Neural cell (in vitro differentiated cells): ENCODE data around the gene PLEKHG5. TPM values are rescaled to one million over a fixed set of nuclear protein-coding genes. Genes with fewer than 3 reads are reported as not detected.

ENCODE experiments used
- H2AFZ ChIP-seq: fragments of 200-600, 300-800 bp; sonication (generic), shearing (Covaris generic); 2 replicates; pipeline ENCODE4 v1.6.0; 2014; ENCODE audit warnings: low read depth, mild to moderate bottlenecking, antibody characterized with exemption, low read length, moderate library complexity
- H3F3A ChIP-seq: fragments of 200-600 bp; shearing (Covaris generic); 2 replicates; pipeline ENCODE4 v1.6.1; 2016; ENCODE audit warnings: mild to moderate bottlenecking, moderate library complexity, mixed read lengths, antibody characterized with exemption, low read length; ENCODE audit not compliant: insufficient read depth, poor library complexity, severe bottlenecking
- H3K27ac ChIP-seq: fragments of 200-600, 300-800 bp; sonication (generic), shearing (Covaris generic); 2 replicates; pipeline ENCODE4 v1.5.1; 2014; ENCODE audit warnings: mild to moderate bottlenecking, low read length, moderate library complexity
- H3K27me3 ChIP-seq: fragments of 300-800, 200-600 bp; sonication (generic), shearing (Covaris generic); 2 replicates; pipeline ENCODE4 v1.6.0; 2014; ENCODE audit warnings: mild to moderate bottlenecking, low read depth, low read length, moderate library complexity; ENCODE audit not compliant: insufficient read depth
- H3K36me3 ChIP-seq: fragments of 300-800, 200-600 bp; sonication (generic), shearing (Covaris generic); 2 replicates; pipeline ENCODE4 v1.5.1; 2014; ENCODE audit warnings: mild to moderate bottlenecking, antibody characterized with exemption, low read length, moderate library complexity; ENCODE audit not compliant: insufficient read depth
- H3K4me2 ChIP-seq: fragments of 300-800, 200-600 bp; sonication (generic), shearing (Covaris generic); 2 replicates; pipeline ENCODE4 v1.6.0; 2014; ENCODE audit warnings: mild to moderate bottlenecking, low read length
- H3K4me3 ChIP-seq: fragments of 300-800, 200-600 bp; sonication (generic), shearing (Covaris generic); 2 replicates; pipeline ENCODE4 v1.5.1; 2014; ENCODE audit warnings: mild to moderate bottlenecking, low read length, moderate library complexity
- H3K79me2 ChIP-seq: fragments of 200-600 bp; shearing (Covaris generic); replicated peaks from 2 replicates; pipeline ENCODE4 v1.6.0; 2014; ENCODE audit warnings: mild to moderate bottlenecking, low read length, moderate library complexity; ENCODE audit not compliant: insufficient read depth
- H3K9ac ChIP-seq: fragments of 300-800, 200-600 bp; sonication (generic), shearing (Covaris generic); 2 replicates; pipeline ENCODE4 v1.6.1; 2016; ENCODE audit warnings: mild to moderate bottlenecking, low read length, mixed read lengths
- H3K9me2 ChIP-seq: fragments of 200-600 bp; shearing (Covaris generic); 2 replicates; pipeline ENCODE4 v1.6.1; 2016; ENCODE audit warnings: mild to moderate bottlenecking, low read length, mixed read lengths; ENCODE audit not compliant: insufficient read depth
- H3K9me3 ChIP-seq: fragments of 200-600, 300-800 bp; sonication (generic), shearing (Covaris generic); 2 replicates; pipeline ENCODE4 v1.6.1; 2016; ENCODE audit warnings: mild to moderate bottlenecking, mixed run types, low read length, moderate library complexity, mixed read lengths
- H4K20me1 ChIP-seq: fragments of 200-600 bp; shearing (Covaris generic); 2 replicates; pipeline ENCODE4 v1.6.1; 2016; ENCODE audit warnings: mild to moderate bottlenecking, mixed run types; ENCODE audit not compliant: insufficient read depth
- CTCF ChIP-seq: fragments of 450-650 bp; IDR thresholded peaks from 2 replicates; pipeline ENCODE4 v1.5.1; 2014; ENCODE audit warnings: antibody characterized with exemption, mild to moderate bottlenecking, moderate library complexity; ENCODE audit not compliant: poor library complexity, severe bottlenecking
- EP300 ChIP-seq: fragments of 450-650 bp; conservative IDR thresholded peaks from 2 replicates; pipeline ENCODE4 v1.6.1; 2014; ENCODE audit warnings: antibody characterized with exemption, mild to moderate bottlenecking, moderate library complexity; ENCODE audit not compliant: poor library complexity, severe bottlenecking
- EZH2 ChIP-seq: fragments of 200-600, 300-800 bp; shearing (Covaris generic), sonication (generic); IDR thresholded peaks from 2 replicates; pipeline ENCODE4 v1.6.1; 2014; ENCODE audit warnings: antibody characterized with exemption, low read length, borderline replicate concordance, mild to moderate bottlenecking; ENCODE audit not compliant: insufficient read depth, poor library complexity, severe bottlenecking
- MXI1 ChIP-seq: fragments of 450-650 bp; conservative IDR thresholded peaks from 2 replicates; pipeline ENCODE4 v1.6.1; 2014; ENCODE audit warnings: antibody characterized with exemption, mild to moderate bottlenecking; ENCODE audit not compliant: poor library complexity, severe bottlenecking
- POLR2AphosphoS5 ChIP-seq: IDR thresholded peaks from 2 replicates; pipeline ENCODE4 v1.6.1; 2012
- RAD21 ChIP-seq: fragments of 450-650 bp; conservative IDR thresholded peaks from 2 replicates; pipeline ENCODE4 v1.6.1; 2014; ENCODE audit warnings: antibody characterized with exemption, mild to moderate bottlenecking, moderate library complexity
- REST ChIP-seq: IDR thresholded peaks from 2 replicates; pipeline ENCODE4 v1.6.1; 2012; ENCODE audit warnings: borderline replicate concordance
- SMC3 ChIP-seq: fragments of 450-650 bp; conservative IDR thresholded peaks from 2 replicates; pipeline ENCODE4 v1.6.1; 2014; ENCODE audit warnings: antibody characterized with exemption, mild to moderate bottlenecking, moderate library complexity; ENCODE audit not compliant: poor library complexity
- TAF1 ChIP-seq: IDR thresholded peaks from 2 replicates; pipeline ENCODE4 v1.6.1; 2012; ENCODE audit warnings: low read depth
- polyA plus RNA-seq: library from polyadenylated mRNA; depleted of rRNA; stranded (reverse); fragments of >200 nt; gene quantifications from 2 replicates; pipeline ENCODE4 v1.2.3, GENCODE V29; 2014

Gene PLEKHG5
- polyA plus RNA-seq, 1 donor from 2014 or later = 24.0 TPM

- H3K36me3 ChIP-seq = no peaks in the 10 kb centered on the region
- no peaks in the 10 kb centered on the region for H3K9me2 ChIP-seq
- no peak overlapping the region for H3K4me3 ChIP-seq
- H4K20me1 ChIP-seq = no peaks in the 10 kb centered on the region
- no peak overlapping the region for H3K4me2 ChIP-seq
- H3F3A ChIP-seq = no peaks in the 10 kb centered on the region
- no peaks in the 10 kb centered on the region for H3K79me2 ChIP-seq
- no peak overlapping the region for H2AFZ ChIP-seq
- no peak overlapping the region for H3K9ac ChIP-seq
- no peaks in the 10 kb centered on the region for H3K27me3 ChIP-seq
- no peaks in the 10 kb centered on the region for H3K9me3 ChIP-seq
- H3K27ac ChIP-seq = no peak overlapping the region
- TF ChIP-seq SMC3 = no peak
- TF ChIP-seq EZH2 = no peak
- no peak for TF ChIP-seq CTCF
- no peak for TF ChIP-seq TAF1
- TF ChIP-seq POLR2AphosphoS5 = no peak
- TF ChIP-seq MXI1 = no peak
- TF ChIP-seq REST = no peak
- no peak for TF ChIP-seq RAD21
- no peak for TF ChIP-seq EP300
Measured at GRCh38 chr1:6468729-6469461, 22.6 kb downstream of the PLEKHG5 start.

- Histone ChIP-seq H3F3A (no peaks in the 10 kb centered on the region), H3K36me3 (no peaks in the 10 kb centered on the region), H3K9ac (no peak overlapping the region), H3K9me3 (no peaks in the 10 kb centered on the region), H3K27me3 (no peaks in the 10 kb centered on the region), H3K4me3 (no peak overlapping the region), H2AFZ (no peak overlapping the region), H3K4me2 (no peak overlapping the region), H3K27ac (no peak overlapping the region), H4K20me1 (no peaks in the 10 kb centered on the region), H3K79me2 (no peaks in the 10 kb centered on the region), H3K9me2 (no peaks in the 10 kb centered on the region)
- no peak for TF ChIP-seq TAF1
- TF ChIP-seq POLR2AphosphoS5 = no peak
- TF ChIP-seq SMC3 = no peak
- no peak for TF ChIP-seq REST
- TF ChIP-seq MXI1 = no peak
- TF ChIP-seq RAD21 = no peak
- no peak for TF ChIP-seq EP300
- no peak for TF ChIP-seq CTCF
- no peak for TF ChIP-seq EZH2
Measured at GRCh38 chr1:6467744-6468688, 23.5 kb downstream of the PLEKHG5 start.
